CD4-positive, alpha-beta T cell treated with Interleukin-17A for 4 hours (primary cell): ENCODE measurements around the gene CST1.
"Not testable (repeated sequence)": the region's sequence is repeated elsewhere in the genome, so short reads cannot be mapped to it uniquely, and the experiment has no call there.

Experiments
- DNase-seq: peaks from one replicate; pipeline ENCODE4 v3.0.0-alpha.2; 2020; ENCODE audit warnings: mixed read lengths

Gene CST1

DNA sequence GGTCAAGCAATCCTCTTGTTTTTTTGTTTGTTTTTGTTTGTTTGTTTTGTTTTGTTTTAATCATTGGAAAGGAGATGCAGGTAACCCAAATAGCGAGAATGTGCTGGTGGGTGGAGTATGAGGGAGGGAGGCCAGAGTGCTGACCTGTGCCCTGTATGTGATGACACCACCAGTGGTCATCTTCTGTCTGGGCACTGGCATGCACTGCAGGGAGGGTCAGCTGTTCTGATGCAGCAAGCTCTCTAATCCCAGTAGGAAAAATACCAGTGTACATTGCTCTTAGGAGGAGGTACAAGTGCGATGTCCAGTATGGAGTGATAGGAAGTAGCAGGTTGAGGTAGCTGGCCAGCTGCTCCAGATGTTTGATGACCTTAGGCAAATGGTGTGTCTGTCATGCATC lies 2.9 kb upstream of the CST1 start:
- no peak for DNase-seq

DNA sequence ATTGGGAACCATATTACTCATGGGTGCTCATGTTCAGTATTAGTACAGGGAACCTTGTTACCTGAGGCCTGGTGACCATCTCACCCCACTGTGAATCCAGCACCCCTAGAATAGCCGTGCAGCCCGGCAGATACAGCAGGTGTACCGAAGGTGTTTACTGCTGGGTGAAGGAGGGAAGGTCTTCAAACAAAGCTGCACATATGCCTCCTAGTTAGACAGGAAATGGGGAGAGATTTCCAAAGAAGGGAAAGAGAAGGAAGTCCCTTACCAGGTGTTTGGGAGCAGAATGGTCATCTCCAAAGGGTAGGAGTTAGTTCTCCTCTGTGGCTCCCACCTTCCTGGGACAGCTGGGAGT lies 2.4 kb upstream of the CST1 start:
- no peak for DNase-seq

DNA sequence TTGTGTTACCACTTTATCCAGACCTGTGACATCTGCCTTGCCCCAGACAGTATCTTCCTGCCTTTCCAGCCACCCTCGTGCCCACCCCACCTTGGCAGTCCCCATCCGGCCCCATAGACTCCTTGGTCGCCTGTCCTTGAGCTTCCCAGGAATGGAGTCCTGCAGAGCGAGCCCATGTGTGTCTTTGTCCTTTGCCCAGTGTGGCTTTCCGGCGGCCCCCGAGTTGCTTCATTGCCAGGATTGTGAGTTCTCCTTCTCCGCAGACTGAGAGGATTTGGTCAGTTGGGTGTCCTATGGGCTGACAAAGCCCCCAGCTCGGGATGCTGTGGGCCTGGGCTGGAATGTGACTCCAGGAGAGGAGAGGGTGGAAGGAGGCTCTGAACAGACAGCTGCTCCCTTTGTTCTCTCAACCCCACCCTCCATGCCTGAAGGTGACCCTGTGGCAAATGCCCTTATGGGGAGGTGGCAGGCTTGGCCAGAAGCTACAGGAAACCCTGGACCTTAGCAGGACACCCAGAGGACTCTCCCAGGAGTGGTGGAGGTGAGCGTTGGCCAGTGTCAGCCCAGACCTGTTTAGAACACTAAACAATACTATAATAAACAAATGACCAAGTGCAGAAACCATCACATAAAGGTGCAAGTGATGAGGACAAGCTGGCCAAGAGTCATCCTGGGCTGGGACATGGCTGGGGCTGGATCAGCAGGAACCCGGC lies 1.9 kb upstream of the CST1 start:
- DNase-seq, result no peak

DNA sequence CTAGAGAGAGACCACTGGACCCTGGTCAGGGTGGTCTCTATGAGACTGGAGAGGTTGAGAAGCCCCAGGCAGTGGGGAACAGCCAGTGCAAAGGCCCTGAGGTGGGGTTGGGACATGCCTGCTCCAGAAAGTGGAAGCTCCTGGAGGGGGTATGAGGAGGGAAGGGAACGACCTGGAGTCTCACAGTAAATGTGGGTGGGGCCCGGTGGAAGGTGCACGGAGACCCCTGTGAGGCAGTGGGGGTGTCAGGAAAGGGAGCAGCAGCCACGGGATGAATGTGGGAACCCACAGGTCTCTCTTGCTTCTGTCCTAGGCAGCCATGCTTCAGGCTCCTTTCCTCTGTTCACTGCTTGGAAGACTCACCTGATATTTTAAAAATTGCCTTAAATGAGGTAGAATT lies 1.3 kb upstream of the CST1 start:
- no peak for DNase-seq

DNA sequence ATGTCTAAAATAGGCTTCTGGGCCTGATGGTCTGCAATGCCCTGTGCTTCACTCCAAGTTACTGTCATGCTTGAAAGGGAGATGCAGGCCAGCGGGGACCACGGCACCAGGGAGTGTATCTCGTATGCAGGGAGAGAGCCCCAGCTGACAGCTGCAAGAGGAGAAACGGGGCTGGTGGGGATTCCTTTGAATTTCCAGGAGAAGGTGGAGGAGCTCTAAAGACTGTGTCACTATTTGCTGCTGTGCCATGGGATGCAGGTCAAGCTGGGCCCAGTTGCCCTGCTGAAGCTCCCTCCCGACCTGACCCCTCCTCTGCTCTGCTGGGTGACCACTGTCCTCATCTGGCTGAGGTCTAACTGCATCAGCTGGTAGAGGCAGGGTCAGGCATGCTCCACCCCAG lies 989 bp downstream of the CST1 start:
- no peak for DNase-seq

DNA sequence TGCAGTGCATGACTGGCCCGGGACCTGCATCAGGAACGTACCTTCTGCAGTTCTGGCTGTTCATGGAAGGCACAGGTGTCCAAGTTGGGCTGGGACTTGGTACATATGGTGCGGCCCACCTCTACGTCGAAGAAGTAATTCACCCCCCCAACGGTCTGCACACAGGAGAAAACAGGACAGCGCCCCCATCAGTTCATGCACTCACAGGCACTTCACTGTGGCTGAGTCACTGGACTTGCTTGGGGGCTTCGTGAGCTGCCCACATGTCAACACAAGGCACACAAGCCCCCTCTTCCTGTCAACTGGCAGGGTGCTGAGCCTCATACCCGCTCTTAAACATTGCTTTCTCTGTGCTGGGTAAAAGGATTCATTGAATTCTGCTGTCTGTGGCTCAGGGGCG lies 1.8 kb downstream of the CST1 start:
- DNase-seq, result not testable (repeated sequence)

DNA sequence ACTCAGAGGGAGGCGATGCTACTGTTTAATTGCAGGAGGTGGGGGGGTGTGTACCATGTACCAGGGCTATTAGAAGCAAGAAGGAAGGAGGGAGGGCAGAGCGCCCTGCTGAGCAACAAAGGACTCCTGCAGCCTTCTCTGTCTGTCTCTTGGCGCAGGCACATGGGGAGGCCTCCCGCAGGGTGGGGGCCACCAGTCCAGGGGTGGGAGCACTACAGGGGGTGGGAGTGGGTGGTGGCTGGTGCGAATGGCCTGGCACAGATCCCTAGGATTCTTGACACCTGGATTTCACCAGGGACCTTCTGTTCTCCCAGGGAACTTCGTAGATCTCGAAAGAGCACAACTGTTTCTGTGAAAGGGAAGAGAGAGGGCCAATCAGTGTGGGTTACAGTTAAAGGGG lies 3.2 kb downstream of the CST1 start:
- not testable (repeated sequence) for DNase-seq

DNA sequence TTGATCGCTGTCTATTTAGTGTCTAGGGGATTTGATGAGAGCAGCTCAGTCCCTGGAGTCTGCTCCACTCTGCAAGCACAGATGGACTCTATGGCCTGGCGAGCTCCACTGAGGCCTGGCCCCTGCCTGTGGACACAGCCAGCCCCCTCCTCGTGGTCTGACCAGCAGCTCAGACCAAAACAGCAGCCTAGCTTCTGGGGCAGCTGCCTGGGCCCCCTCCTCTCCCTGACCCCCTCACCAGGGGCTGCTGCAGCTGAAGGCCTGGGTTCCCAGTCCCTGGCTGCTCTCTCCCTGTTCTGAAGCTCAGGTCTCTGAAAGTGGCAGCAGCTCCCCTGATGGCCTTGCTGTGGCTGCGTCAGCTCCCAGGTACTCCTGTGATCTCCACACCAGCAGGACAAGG lies 3.6 kb downstream of the CST1 start:
- DNase-seq, result not testable (repeated sequence)

DNA sequence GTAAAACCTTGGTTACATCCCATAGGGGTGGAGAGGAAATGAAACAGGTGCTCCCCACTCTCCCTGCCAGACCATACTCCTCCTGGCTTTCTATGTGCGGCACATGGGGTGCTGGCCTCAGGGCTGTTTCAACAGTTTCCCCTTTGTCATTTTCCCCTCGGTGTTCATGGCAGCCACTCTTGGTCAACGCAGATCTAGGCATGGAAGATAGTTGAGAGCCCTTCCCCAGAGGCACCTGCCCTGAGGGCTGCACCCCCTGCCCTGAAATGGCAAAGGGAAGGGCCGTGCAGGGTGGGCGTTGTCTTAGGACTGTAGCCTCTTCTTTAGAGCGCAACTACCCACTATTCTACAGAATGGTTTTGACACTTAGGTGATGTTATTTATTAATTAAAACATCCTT lies 4.4 kb downstream of the CST1 start:
- no peak for DNase-seq

DNA sequence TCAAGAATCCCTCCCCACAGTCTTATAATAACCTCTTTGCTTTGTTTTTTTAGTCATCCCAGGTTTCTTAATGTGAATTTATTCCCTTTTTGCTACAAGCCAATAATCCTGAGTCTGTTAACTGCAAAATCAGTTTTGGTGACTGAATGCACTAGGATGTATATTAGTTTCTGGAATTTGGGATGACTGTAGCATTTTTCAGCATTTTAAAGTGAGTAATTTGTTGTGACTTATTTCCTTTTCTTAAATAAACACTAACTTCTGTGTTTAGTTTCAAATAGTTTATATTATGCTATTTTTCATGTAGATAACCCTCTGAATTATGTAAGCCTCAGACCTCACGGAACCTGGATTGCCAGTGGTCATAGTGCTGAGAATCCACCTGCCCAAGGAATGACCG lies 5.5 kb downstream of the CST1 start:
- DNase-seq, result no peak

DNA sequence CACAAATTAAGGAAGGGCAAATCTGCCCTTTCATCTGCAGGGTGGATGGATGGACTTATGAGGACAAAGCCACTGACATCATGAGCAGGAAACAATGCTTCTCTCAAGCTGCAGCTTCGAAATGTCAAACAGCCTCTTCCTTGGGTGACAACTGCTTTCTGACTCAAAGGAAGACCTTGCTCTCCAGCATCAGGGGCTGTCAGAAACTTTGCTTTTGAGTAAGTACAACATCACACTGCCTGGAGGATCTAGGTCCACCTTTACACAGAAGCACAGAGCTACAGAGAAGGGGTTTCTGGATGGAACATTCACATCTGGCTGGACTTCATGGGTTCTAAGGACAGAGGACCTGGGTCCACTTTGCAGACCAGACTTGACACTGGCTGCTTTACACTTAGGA lies 5.9 kb downstream of the CST1 start:
- no peak for DNase-seq

DNA sequence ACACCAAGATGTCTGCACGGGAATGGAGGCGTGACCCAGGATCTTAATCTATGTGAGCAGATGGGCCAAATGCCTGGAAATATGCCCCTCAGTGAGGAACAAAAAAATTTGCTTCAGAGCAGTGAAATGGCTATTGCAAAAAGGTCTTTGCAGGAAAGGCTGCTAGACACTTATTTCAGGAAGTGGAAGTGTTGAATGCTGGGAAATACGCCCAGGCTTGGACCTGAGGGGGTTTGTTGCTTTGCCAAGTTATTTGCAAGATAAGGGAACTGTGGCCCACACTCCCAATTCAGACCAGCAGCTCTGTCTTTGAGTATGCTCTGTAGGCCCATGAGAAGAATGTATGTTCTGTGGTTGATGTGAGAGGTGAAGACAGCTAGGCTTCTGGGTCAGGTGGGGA lies 15.3 kb downstream of the CST1 start:
- not testable (repeated sequence) for DNase-seq

DNA sequence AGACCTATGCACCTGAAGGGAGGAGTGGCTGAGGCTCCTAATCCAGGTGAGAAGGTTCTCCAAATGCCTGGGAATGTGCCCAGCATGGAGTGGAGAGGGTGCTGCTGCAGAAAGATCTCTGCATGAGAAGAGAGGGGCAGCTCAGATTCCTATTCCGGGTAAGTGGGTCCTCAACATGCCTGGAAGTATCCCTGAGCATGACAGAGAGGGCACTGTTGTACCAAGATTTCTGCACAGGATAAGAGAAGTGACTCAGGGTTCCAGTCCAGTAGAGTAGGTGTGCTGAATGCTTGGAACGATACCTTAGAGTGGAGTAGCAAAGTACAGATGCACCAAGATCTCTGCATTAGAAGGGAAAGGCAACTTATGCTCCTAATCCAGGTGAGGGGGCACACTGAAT lies 15.8 kb downstream of the CST1 start:
- not testable (repeated sequence) for DNase-seq

DNA sequence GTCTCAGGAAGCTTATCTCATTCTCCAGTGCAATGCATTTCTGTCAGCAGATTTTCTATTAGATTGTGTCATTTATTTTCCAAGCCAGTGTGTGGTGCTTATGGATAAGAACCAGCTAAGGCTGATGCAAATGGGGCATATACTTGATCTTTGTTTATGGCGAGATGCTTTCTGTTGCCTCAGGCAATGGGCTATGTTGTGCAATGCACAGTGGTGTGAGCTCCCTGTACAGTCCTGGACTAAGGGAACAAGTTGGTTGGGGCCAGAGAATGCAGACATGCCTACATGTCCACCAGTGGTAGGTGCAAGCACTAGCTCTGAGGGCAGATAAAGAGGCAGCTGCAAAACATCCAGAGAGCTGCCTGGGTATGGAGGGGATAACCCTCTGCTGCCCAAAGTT lies 16.3 kb downstream of the CST1 start:
- DNase-seq, result not testable (repeated sequence)

DNA sequence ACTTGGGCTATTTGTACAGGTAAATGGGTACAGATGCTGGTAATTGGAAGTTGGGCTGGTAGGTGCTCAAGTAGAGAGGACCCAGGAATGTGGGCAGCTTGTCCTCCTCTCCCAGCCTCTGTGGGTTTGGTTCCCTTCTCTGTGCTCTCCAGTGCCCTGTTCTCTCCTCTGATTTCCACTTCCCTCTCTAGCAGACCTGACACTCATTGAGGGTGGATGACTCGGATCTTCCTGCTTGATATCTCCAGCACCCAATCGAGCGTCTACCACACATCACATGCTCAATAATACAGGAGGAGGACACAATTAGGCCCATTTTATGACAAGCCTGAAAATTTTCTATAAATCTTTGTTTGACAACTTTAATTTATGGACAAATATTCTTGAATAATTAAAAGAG lies 23.7 kb downstream of the CST1 start:
- DNase-seq, result no peak

DNA sequence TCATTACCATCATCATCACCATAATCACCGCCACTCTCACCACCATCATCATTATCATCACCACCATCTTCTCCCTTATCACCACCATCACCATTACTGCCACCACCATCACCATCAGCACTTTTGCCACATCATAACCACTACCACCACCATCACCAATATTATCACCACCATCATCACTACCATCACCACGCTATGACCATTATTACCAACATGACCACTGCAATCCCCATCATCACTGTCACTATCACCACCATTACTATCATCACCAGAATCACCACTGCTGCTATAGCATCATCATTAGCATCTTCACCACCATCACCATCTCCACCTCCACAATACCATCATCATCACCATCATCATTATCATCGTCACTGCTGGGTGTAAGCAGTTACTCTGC lies 25.6 kb downstream of the CST1 start:
- DNase-seq, result no peak

DNA sequence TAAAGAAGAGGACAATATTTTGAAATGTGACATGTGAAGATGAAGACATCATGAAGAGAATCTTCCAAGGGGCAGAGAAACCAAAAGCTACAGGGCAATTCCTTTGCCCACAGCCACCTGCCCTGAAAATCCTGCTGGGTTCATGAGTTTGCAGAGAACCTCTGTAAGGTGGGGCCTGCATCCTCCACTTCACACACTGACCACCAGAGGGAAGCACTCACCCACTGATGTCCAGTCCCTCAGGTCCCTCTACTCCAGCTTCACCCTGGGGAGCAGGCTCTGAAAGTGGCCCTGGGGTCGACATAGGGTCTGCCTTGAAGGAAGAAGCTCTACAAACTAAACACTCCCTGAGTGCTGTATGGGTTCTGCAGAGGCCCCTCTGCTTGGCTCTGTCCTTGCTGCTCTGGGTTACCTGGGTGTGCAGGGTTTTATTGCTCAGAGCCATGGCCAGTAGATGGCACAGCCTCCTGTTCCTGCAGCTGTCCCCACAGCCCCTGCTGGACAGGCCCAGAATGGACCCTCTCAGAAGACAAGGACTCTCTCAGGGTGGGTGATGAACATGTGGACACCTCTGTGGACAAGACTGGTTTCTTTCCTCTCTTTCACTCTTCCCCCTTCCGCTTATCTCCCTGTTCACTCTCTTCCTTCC lies 27.0 kb downstream of the CST1 start:
- not testable (repeated sequence) for DNase-seq

DNA sequence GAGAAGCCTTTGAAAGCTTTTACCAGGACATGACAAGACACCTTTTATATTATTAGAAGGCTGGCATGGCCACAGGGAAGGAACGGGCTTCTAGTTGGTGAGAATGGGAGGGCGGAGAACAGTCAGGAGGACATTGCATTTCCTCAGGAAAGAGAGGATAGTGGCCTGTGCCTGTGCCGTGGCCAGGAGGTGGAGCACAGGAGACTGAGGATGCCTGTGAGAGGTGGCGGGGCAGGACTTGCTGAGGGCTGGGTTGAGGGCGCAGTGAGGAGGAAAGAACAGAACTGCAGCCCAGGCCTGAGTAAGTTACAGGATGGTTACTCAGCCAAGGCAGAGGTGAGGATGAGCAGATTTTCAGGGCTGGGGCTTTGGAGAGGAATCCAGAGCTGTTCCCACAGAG lies 27.9 kb downstream of the CST1 start:
- DNase-seq, result not testable (repeated sequence)

DNA sequence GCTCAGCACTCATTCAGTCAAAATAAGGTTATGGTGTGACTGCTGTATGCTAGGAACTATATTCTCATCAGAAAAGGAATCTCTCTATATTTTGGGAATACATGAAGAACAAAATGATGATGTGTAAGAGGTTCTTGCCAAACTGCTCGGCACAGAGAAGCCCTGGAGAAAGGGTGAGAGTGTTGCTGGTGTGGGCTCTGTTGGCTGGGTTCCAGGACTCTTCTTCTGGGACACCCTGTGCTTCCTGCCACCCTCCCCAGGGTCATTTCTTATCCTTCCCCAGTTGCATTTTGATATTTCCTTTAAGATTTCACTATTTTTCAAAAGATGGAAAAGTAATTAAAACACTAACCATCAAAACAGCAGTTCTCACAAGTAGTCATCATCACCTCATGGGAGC lies 28.8 kb downstream of the CST1 start:
- no peak for DNase-seq

DNA sequence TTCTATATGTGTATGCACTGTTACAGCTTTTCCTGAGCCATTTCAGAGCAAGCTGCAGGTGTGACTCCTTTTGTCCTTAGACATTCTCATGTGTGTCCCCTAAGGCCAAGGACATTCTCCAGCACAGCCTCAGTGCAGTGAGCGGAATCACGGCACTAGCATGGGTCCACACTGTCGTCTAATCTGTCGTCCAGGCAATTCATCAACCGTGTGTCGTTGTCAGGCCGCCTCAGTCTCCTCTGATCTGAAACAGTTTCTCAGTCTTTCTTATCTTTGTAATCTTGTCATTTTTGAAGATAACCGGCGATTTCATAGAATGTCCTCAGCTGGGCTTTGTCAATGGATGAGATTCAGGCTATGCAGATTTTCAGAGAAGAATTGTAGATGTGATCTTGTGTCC lies 31.4 kb downstream of the CST1 start:
- DNase-seq, result not testable (repeated sequence)

DNA sequence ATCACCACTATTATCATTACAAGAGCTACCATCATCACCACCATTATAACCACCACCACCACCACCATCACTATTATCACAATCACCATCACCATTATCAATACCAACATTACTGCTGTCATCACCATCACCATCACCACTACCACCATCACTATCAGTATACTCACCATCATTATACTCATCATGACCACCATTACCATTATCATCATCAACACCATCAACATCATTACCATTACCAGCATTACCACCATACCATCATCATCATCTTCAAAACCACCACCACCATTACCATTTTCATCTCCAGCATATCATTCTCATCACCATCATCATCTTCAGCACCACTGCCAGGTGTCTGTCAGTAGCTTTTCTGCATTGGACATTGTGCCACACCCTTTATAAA lies 39.0 kb downstream of the CST1 start:
- not testable (repeated sequence) for DNase-seq

DNA sequence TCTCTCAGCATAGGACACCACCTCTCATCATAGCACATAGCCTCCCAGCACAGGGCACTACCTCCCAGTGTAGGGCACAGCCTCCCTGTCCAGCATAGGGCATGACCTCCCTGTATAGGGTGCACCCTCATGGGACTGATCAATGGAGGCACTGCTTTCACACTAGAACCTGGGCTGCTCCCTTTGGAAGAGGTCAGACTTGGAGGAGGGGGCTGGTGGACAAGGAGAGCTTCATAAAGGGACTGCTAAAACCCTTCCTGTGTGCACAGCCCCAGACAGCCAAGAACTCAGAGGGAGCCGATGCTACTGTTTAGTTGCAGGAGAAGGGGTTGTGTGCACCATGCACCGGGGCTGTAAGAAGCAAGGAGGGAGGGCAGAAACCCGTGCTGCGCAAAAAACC lies 40.0 kb downstream of the CST1 start:
- no peak for DNase-seq

DNA sequence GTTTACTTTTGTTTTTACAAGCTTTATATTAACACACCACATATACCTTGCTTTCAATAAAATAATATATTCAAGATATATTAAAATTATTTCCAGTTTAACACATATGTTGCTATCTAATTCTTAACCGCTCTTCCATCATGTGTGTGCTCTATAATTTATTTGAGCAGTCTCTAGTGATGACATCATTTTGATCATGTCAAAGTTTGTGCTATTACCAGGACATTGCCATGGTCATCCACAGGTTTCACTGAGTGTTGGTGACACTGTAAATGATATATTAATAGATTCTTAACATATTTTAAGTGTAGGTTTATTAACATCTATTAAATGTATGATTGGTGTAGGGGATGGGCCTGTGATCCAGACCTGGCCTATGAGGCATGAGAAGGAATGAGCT lies 44.8 kb downstream of the CST1 start:
- DNase-seq, result no peak

DNA sequence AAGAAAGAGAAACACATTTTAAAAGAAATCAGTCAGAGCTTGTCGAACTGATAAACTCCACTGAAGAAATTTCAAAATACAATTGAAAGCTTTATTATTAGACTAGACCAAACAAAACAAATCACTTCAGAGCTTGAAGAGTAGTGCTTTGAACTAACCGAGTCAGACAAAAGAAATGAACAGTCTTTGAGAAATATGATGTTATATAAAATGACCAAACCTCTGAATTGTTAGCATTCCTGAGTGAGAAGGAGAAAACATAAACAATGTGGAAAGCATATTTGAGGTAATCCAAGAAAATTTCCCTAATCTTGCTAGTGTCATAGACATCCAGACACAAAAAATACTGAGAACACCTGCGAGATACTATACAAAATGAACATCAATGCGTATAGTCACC lies 48.7 kb downstream of the CST1 start:
- no peak for DNase-seq

DNA sequence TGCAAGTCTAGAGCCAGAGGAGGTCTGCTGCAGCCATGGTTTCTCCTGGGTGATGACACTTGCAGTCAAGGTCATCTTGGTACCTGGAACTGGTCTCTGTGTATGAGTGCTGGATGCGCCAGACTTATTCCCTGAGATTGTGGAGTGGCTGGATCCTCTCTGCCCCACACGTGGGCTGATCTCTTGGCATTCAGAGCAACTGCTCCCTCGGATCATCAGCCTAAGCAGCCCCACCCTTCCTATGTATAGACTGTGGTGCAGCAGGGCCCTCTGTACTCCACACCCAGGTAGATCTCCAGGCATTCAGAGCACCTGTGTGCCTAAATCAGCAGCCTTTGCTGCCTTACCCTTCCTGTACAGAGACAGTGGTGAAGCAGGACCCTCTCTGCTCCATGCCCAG lies 49.8 kb downstream of the CST1 start:
- DNase-seq, result no peak
